K562 (cell line): ENCODE measurements around the gene LCA5L. TPM values are rescaled to one million over a fixed set of nuclear protein-coding genes. Genes with fewer than 3 reads are reported as not detected.

Experiments used
- ARID4B ChIP-seq: sonication (generic); formaldehyde crosslinking; IDR thresholded peaks from 2 replicates; pipeline ENCODE4 v1.8.0; 2022; ENCODE audit warnings: mild to moderate bottlenecking, missing genetic modification reagents
- ATF7 ChIP-seq: fragments of 450-650 bp; IDR thresholded peaks from 2 replicates; pipeline ENCODE4 v1.7.1; 2014; ENCODE audit warnings: mild to moderate bottlenecking, moderate library complexity
- BCL6 ChIP-seq: fragments of 250-450 bp; sonication (Bioruptor Pico); IDR thresholded peaks from 2 replicates; pipeline ENCODE4 v1.4.0; 2020
- BMI1 ChIP-seq: fragments of 150-350 bp; IDR thresholded peaks from 2 replicates; pipeline ENCODE4 v1.6.1; 2014; ENCODE audit warnings: low read length
- ETV1 ChIP-seq: fragments of 450-650 bp; conservative IDR thresholded peaks from 2 replicates; pipeline ENCODE4 v1.6.1; 2016; ENCODE audit warnings: missing genetic modification characterization, control low read depth, low read depth, missing compliant biosample characterization
- EZH2 ChIP-seq: IDR thresholded peaks from 2 replicates; pipeline ENCODE4 v1.6.1; 2012; ENCODE audit warnings: low read depth, mild to moderate bottlenecking, inconsistent platforms, low read length, borderline replicate concordance
- FOXJ3 ChIP-seq: sonication (generic); formaldehyde crosslinking; IDR thresholded peaks from 2 replicates; pipeline ENCODE4 v1.4.0; 2020; ENCODE audit warnings: mild to moderate bottlenecking, missing genetic modification reagents
- GTF2E2 ChIP-seq: fragments of 200-800 bp; sonication (Bioruptor generic); IDR thresholded peaks from 2 replicates; pipeline ENCODE4 v1.6.1; 2016; ENCODE audit warnings: missing genetic modification characterization, missing compliant biosample characterization
- HDAC8 ChIP-seq: fragments of 450-650 bp; IDR thresholded peaks from 2 replicates; pipeline ENCODE4 v1.6.1; 2016; ENCODE audit warnings: mild to moderate bottlenecking, missing genetic modification characterization, moderate library complexity, missing compliant biosample characterization
- NR2F6 ChIP-seq: fragments of 450-650 bp; formaldehyde crosslinking; IDR thresholded peaks from 2 replicates; pipeline ENCODE4 v1.4.0; 2020; ENCODE audit warnings: mild to moderate bottlenecking
- PREB ChIP-seq: sonication (generic); formaldehyde crosslinking; IDR thresholded peaks from 2 replicates; pipeline ENCODE4 v1.8.1; 2023; ENCODE audit warnings: mild to moderate bottlenecking, missing genetic modification reagents
- PURB ChIP-seq: sonication (generic); formaldehyde crosslinking; IDR thresholded peaks from 2 replicates; pipeline ENCODE4 v1.9.0; 2021; ENCODE audit warnings: low read depth, mild to moderate bottlenecking, missing genetic modification reagents
- SREBF2 ChIP-seq: sonication (generic); formaldehyde crosslinking; IDR thresholded peaks from 2 replicates; pipeline ENCODE4 v1.4.0; 2020; ENCODE audit warnings: mild to moderate bottlenecking, missing genetic modification reagents
- STAG1 ChIP-seq: sonication (generic); formaldehyde crosslinking; IDR thresholded peaks from 2 replicates; pipeline ENCODE4 v1.5.0; 2020; ENCODE audit warnings: missing genetic modification reagents, borderline replicate concordance
- TCF15 ChIP-seq: fragments of 250-450 bp; sonication (Bioruptor Pico); IDR thresholded peaks from 2 replicates; pipeline ENCODE4 v1.8.0; 2022; ENCODE audit warnings: moderate library complexity, mild to moderate bottlenecking, inconsistent platforms
- THAP12 ChIP-seq: fragments of 250-450 bp; sonication (Bioruptor Pico); IDR thresholded peaks from 2 replicates; pipeline ENCODE4 v1.9.0; 2021; ENCODE audit warnings: mild to moderate bottlenecking, inconsistent platforms
- ZBTB5 ChIP-seq: fragments of 450-650 bp; IDR thresholded peaks from 2 replicates; pipeline ENCODE4 v1.6.1; 2017; ENCODE audit warnings: antibody characterized with exemption
- ZC3H11A ChIP-seq: IDR thresholded peaks from 2 replicates; pipeline ENCODE4 v1.6.1; 2012; ENCODE audit warnings: low read depth, low read length, improper control_type of control experiment
- ZNF253 ChIP-seq: fragments of 250-450 bp; sonication (Bioruptor Pico); conservative IDR thresholded peaks from 2 replicates; pipeline ENCODE4 v1.6.1; 2021; ENCODE audit warnings: mild to moderate bottlenecking
- ZNF444 ChIP-seq: fragments of 250-450 bp; sonication (Bioruptor Pico); IDR thresholded peaks from 2 replicates; pipeline ENCODE4 v1.4.0; 2020; ENCODE audit warnings: mild to moderate bottlenecking, moderate library complexity
- polyA plus RNA-seq, 8 experiments: library from polyadenylated mRNA; depleted of rRNA in 4 of 8; stranded (reverse) in 5 of 8; unstranded in 3 of 8; fragments of >200 nt; fragmentation: Nextera tagmentation in 2 of 8; fragmentation: Illumina TruSeq in 1 of 8; extraction: Ambion mirVana in 2 of 8; extraction: Trizol in 1 of 8; gene quantifications; 2 replicates each; pipeline versions ENCODE4 v1.2.1 to v1.2.3, GENCODE V29; 2011 to 2014; ENCODE audit warnings: inconsistent platforms in 1 of 8, missing spikeins in 1 of 8
- total RNA-seq, 7 experiments: library from RNA; depleted of rRNA in 6 of 7; stranded (reverse); fragments of >200 nt in 6 of 7; fragmentation: Illumina TruSeq in 2 of 7; extraction: Trizol in 2 of 7; gene quantifications; 2 replicates each; pipeline versions ENCODE4 v1.2.1 to v1.2.3, GENCODE V29; 2011 to 2021; ENCODE audit warnings: low replicate concordance in 1 of 7

The LCA5L gene
- total and polyA plus RNA-seq, 9 of the 15 experiments (the other 6 are each of a cell fraction or from before 2014, with no cell fraction given), result 1.8 to 4.9 (median 3.8) TPM

GRCh38 chr21:39359382-39359781 lies 86.2 kb downstream of the LCA5L start (continued):
- TF ChIP-seq ZNF444 (CRISPR knock-in tag) (peak; percentile 84), TCF15 (CRISPR knock-in tag) (peak; percentile 66; the same call in 1 of the 2 replicates), PREB (CRISPR knock-in tag) (no peak), ETV1 (tag) (peak; percentile 64; the same call in 1 of the 2 replicates), BCL6 (peak; percentile 79; the same call in 1 of the 2 replicates), HDAC8 (tag) (peak; percentile 98), STAG1 (no peak), ZBTB5 (no peak), ZC3H11A (no peak), PURB (CRISPR knock-in tag) (no peak), EZH2 (no peak), ATF7 (no peak), THAP12 (CRISPR knock-in tag) (no peak), NR2F6 (CRISPR knock-in tag) (no peak), BMI1 (no peak), ZNF253 (CRISPR knock-in tag) (no peak), GTF2E2 (tag) (no peak), SREBF2 (CRISPR knock-in tag) (no peak), ARID4B (CRISPR knock-in tag) (no peak), FOXJ3 (CRISPR knock-in tag) (no peak)
